Endodermal cell (in vitro differentiated cells): ENCODE results near the gene TNFAIP8L2. TPM values are rescaled to one million over a fixed set of nuclear protein-coding genes. Genes with fewer than 3 reads are reported as not detected.
A peak's percentile ranks its signal among the peaks of the same experiment; 100 is the strongest.
"Not testable (repeated sequence)": the region's sequence is repeated elsewhere in the genome, so short reads cannot be mapped to it uniquely, and the experiment has no call there.

Experiments used
- DNase-seq: peaks from one replicate; pipeline ENCODE4 v3.0.0-alpha.2; 2017
- H3K27ac ChIP-seq: 2 replicates; pipeline ENCODE4 v1.5.1; 2013; ENCODE audit warnings: mild to moderate bottlenecking, low read depth, low read length, moderate library complexity
- H3K27me3 ChIP-seq: 2 replicates; pipeline ENCODE4 v1.6.1; 2013; ENCODE audit warnings: mild to moderate bottlenecking, low read length, moderate library complexity; ENCODE audit not compliant: insufficient read depth, control insufficient read depth, poor library complexity, severe bottlenecking
- H3K36me3 ChIP-seq: 2 replicates; pipeline ENCODE4 v1.7.0; 2013; ENCODE audit warnings: mild to moderate bottlenecking, low read length, moderate library complexity; ENCODE audit not compliant: control insufficient read depth, insufficient read depth
- H3K4me1 ChIP-seq: one replicate; pipeline ENCODE4 v1.7.0; 2013; ENCODE audit warnings: low read length; ENCODE audit not compliant: control insufficient read depth, insufficient read depth
- H3K4me3 ChIP-seq: 2 replicates; pipeline ENCODE4 v1.5.1; 2013; ENCODE audit warnings: mild to moderate bottlenecking, low read length, moderate library complexity
- H3K9ac ChIP-seq: 2 replicates; pipeline ENCODE4 v1.6.1; 2013; ENCODE audit warnings: mild to moderate bottlenecking, low read length, moderate library complexity; ENCODE audit not compliant: poor library complexity, severe bottlenecking; ENCODE audit errors: extremely low read depth
- H3K9me3 ChIP-seq: 2 replicates; pipeline ENCODE4 v1.6.1; 2013; ENCODE audit warnings: mild to moderate bottlenecking, low read length, moderate library complexity; ENCODE audit not compliant: control insufficient read depth
- H3K27ac Mint-ChIP-seq: 2 replicates; pipeline ENCODE4 v1.8.0; 2020; ENCODE audit warnings: mixed read lengths
- H3K27me3 Mint-ChIP-seq: 2 replicates; pipeline ENCODE4 v1.8.0; 2021; ENCODE audit warnings: mild to moderate bottlenecking, mixed read lengths; ENCODE audit not compliant: insufficient read depth
- H3K36me3 Mint-ChIP-seq: 2 replicates; pipeline ENCODE4 v1.8.0; 2020; ENCODE audit warnings: low read depth, mixed read lengths
- H3K4me1 Mint-ChIP-seq: 2 replicates; pipeline ENCODE4 v1.8.0; 2020; ENCODE audit warnings: mixed read lengths
- H3K4me3 Mint-ChIP-seq: 2 replicates; pipeline ENCODE4 v1.8.0; 2020; ENCODE audit warnings: mild to moderate bottlenecking, moderate library complexity, mixed read lengths
- H3K9me3 Mint-ChIP-seq: 2 replicates; pipeline ENCODE4 v1.8.0; 2020; ENCODE audit warnings: mild to moderate bottlenecking, mixed read lengths
- WGBS, 2 experiments: methylation state at CpG; one replicate each; pipeline versions ENCODE4 v1.1.5 to v1.1.7; 2013; ENCODE audit warnings: missing lambda C conversion rate in 2 of 2, mixed read lengths in 1 of 2; ENCODE audit not compliant: insufficient coverage in 1 of 2, insufficient read length in 1 of 2; 5-methylcytosine and 5-hydroxymethylcytosine counted together
- total RNA-seq, 2 donors: library from RNA; stranded (reverse); fragmentation: NEBNext Ultra II Directional in 1 of 2; extraction: Animal tissue kit (Norgen Biotek cat#: 25700) in 1 of 2; gene quantifications; 2 replicates in 1 of 2; 3 replicates in 1 of 2; pipeline ENCODE4 v1.2.1, GENCODE V29; 2021
- TF ChIP-seq, protein P1 (sequence below): fragments of 200-600 bp; sonication (generic); conservative IDR thresholded peaks from 2 replicates; pipeline ENCODE4 v1.5.0; 2021; ENCODE audit warnings: antibody characterized with exemption, mild to moderate bottlenecking

The TNFAIP8L2 gene
- total RNA-seq, 2 donors from 2014 or later = not detected

DNA sequence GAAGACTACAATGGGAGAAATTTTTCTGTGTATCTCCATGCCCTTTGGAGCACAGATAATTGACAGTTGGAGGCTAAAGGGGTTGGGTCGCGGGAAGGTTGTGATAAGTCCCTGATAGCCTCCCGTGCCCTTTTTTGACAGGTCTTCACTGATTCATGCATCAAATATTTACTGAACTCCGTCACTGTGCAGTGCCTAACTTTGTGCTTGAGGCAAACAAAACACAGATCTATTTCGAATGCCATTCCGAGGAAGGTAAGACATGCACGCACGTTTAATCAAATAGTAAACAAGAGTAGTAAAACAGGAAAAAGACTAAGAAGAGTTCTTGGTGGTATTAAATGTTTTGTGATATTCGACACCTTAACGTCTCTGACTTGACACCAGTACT, 41.4 kb downstream of the TNFAIP8L2 start:
- Mint-ChIP-seq H3K27me3 (peaks cover under 1% of the 10 kb centered on the region), H3K9me3 (no peaks in the 10 kb centered on the region), H3K4me3 (peak overlapping the region; percentile 99), H3K4me1 (peaks cover 19% of the 10 kb centered on the region), H3K27ac (peak overlapping the region; percentile 99), H3K36me3 (peaks cover 7% of the 10 kb centered on the region)
- no peaks in the 10 kb centered on the region for H3K9me3 ChIP-seq
- no peaks in the 10 kb centered on the region for H3K4me1 ChIP-seq
- H3K36me3 ChIP-seq = peaks cover 10% of the 10 kb centered on the region
- H3K27me3 ChIP-seq = peaks cover 8% of the 10 kb centered on the region
- H3K4me3 ChIP-seq = peak overlapping the region; percentile 93
- TF ChIP-seq, protein P1, sequence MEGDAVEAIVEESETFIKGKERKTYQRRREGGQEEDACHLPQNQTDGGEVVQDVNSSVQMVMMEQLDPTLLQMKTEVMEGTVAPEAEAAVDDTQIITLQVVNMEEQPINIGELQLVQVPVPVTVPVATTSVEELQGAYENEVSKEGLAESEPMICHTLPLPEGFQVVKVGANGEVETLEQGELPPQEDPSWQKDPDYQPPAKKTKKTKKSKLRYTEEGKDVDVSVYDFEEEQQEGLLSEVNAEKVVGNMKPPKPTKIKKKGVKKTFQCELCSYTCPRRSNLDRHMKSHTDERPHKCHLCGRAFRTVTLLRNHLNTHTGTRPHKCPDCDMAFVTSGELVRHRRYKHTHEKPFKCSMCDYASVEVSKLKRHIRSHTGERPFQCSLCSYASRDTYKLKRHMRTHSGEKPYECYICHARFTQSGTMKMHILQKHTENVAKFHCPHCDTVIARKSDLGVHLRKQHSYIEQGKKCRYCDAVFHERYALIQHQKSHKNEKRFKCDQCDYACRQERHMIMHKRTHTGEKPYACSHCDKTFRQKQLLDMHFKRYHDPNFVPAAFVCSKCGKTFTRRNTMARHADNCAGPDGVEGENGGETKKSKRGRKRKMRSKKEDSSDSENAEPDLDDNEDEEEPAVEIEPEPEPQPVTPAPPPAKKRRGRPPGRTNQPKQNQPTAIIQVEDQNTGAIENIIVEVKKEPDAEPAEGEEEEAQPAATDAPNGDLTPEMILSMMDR = no peak
- WGBS, 2 experiments = 27 to 33% methylated on average over 6 to 10 of the region's 10 CpGs
- H3K9ac ChIP-seq = peak overlapping the region; percentile 97
- H3K27ac ChIP-seq = no peak overlapping the region
- DNase-seq = peak; percentile 49

DNA sequence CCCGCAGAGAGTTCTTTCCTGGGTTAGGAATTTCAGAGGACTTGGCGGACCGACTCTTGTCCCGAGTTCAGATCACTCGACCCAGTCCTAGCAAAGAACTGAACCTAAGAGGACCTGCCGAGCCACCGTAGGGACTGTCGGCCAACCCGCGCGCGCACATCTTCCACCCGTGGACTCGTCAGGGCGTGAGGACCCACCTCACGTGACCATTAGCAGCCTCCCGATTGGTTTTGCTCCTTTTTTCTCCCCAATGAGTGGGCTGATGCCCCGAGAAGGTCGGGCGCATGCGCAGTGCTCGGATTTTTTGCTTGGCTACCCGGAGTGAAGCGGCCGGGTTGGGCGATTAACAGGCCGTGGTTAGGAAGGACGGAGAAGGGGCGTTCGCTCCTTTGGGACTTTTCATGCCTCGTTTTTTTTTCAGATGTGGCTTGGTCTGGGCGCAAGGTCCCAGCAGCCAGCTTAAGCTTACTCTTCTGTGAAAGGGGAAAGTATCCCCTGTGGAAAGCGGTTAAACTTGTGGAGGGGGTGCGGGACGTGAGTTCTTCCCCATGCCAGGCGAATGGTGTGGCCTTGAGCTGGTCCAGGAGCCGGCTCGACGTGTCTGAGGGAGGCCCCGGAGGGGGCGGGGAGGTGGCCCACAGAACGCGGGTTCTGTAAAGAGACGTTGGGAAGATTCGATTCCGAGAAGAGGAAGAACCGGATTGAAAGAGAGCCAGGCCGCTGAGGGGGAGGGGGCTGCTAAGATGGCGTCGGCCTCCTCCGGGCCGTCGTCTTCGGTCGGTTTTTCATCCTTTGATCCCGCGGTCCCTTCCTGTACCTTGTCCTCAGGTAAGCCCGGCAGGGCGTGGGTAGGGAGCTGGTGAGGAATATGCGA, 42.0 kb downstream of the TNFAIP8L2 start, which contains the start of gene PIP5K1A:
Gene PIP5K1A (plus strand): TSS at position 299 of the 874 bp plus-strand sequence. CDS start 445 bp downstream, at position 744.
- peak within 1 kb of the TSS; percentile 93 for H3K4me3 ChIP-seq
- WGBS, 2 experiments = 0 to 1% methylated on average over 44 to 60 of the region's 60 CpGs
- Mint-ChIP-seq H3K27ac (peak within 1 kb of the TSS; percentile 99), H3K4me3 (peak within 1 kb of the TSS; percentile 99), H3K27me3 (no peaks in the 10 kb centered on the region), H3K4me1 (peaks cover 19% of the 10 kb centered on the region), H3K9me3 (no peaks in the 10 kb centered on the region), H3K36me3 (peaks cover 11% of the 10 kb centered on the region)
- no peaks in the 10 kb centered on the region for H3K4me1 ChIP-seq
- H3K9me3 ChIP-seq = no peaks in the 10 kb centered on the region
- peak; percentile 99 for DNase-seq
- H3K36me3 ChIP-seq = peaks cover 16% of the 10 kb centered on the region
- H3K27me3 ChIP-seq = peaks cover 8% of the 10 kb centered on the region
- H3K9ac ChIP-seq = peak within 1 kb of the TSS; percentile 97
- TF ChIP-seq, protein P1 = no peak
- H3K27ac ChIP-seq = peak within 1 kb of the TSS; percentile 86

DNA sequence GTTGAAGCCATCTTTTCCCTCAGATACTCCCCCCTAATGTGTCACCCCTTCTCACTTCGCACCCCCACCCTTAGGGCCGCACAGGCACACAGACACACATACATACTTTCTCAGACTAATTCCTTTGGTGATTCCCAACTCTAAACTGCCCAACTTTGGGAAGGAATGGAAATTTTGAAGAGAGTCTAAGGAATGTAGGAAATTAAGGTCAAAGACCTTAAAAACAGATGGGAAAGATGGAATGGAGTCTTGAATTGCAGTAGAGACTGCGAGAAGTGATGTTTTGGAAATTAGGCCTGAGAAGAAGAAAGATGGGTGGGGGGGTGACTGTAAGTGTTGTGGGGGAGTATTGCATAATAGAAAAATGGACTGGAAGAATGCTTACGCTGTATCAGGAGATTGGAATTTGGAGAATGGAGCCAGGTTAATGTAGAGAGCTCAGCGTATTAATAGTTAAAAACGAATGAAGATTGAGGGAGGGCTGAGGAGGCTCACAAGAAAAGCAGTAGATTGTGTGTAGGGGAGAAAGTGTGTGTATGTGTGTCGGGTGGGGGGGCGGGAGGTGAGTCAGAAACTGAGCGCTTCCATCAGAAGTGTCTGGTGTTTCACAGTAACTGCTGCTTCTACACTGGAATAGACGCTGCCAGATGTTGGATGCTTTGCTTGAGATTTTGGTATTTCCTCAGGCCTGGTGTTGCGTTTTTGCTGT, 43.6 kb downstream of the TNFAIP8L2 start:
- WGBS, 2 experiments = 35 to 38% methylated on average over 8 to 11 of the region's 11 CpGs
- H3K36me3 ChIP-seq = peaks cover 25% of the 10 kb centered on the region

DNA sequence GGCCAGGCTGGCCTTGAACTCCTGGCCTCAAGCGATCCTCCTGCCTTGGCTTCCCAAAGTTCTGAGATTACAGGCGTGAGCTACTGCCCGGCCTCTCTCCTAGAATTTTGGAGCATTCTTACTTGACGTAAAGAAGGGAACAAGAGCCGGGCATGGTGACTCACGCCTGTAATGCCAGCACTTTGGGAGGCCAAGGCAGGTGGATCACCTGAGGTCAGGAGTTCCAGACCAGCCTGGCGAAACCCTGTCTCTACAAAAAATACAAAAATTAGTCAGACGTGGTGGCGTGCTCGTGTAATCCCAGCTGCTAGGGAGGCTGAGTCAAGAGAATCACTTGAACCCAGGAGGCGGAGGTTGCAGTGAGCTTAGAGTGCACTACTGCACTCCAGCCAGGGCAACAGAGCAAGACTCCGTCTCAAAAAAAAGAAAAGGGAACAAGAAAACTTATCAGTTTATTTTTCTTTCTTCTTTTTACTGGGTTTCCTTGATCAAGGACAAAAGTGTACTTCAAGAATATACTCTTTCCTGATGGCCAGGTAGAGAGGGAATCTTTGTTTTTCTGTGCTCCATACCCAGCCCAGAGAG, 49.0 kb downstream of the TNFAIP8L2 start:
- H3K4me1 Mint-ChIP-seq, H3K4me1 ChIP-seq, H3K4me3 Mint-ChIP-seq, H3K27me3 ChIP-seq, H3K4me3 ChIP-seq, H3K9me3 Mint-ChIP-seq, DNase-seq, H3K27ac Mint-ChIP-seq, H3K27me3 Mint-ChIP-seq, H3K9ac ChIP-seq, H3K9me3 ChIP-seq, H3K27ac ChIP-seq: not testable (repeated sequence)
- WGBS, 2 experiments = 95 to 96% methylated on average over 11 to 12 of the region's 12 CpGs
- H3K36me3 Mint-ChIP-seq = peaks cover 54% of the 10 kb centered on the region
- H3K36me3 ChIP-seq = peaks cover 62% of the 10 kb centered on the region

More for the DNA sequence above, 43.6 kb downstream of the TNFAIP8L2 start:
- peak overlapping the region; percentile 97 for H3K9ac ChIP-seq
- no peak for DNase-seq
- no peaks in the 10 kb centered on the region for H3K9me3 Mint-ChIP-seq
- H3K4me3 Mint-ChIP-seq = peak overlapping the region; percentile 99
- TF ChIP-seq, protein P1 = no peak
- H3K27me3 Mint-ChIP-seq = no peaks in the 10 kb centered on the region
- H3K27me3 ChIP-seq = no peaks in the 10 kb centered on the region
- H3K36me3 Mint-ChIP-seq = peaks cover 19% of the 10 kb centered on the region
- H3K9me3 ChIP-seq = no peaks in the 10 kb centered on the region
- no peaks in the 10 kb centered on the region for H3K4me1 ChIP-seq
- peak overlapping the region; percentile 99 for H3K27ac Mint-ChIP-seq
- peak overlapping the region; percentile 34 for H3K27ac ChIP-seq
- peak overlapping the region; percentile 93 for H3K4me3 ChIP-seq
- H3K4me1 Mint-ChIP-seq = peaks cover 19% of the 10 kb centered on the region
